Colonic mucosa (tissue), 4 donors: ENCODE measurements around the gene CDH2. TPM values are rescaled to one million over a fixed set of nuclear protein-coding genes. Genes with fewer than 3 reads are reported as not detected.

Experiments
- DNase-seq: peaks from one replicate; pipeline ENCODE4 v3.0.0-alpha.2; 2020
- H3K27ac ChIP-seq: fragments of 200-600 bp; one replicate; pipeline ENCODE4 v1.8.0; 2021
- H3K27me3 ChIP-seq: fragments of 200-600 bp; one replicate; pipeline ENCODE4 v1.8.0; 2021
- H3K36me3 ChIP-seq: fragments of 200-600 bp; one replicate; pipeline ENCODE4 v1.8.0; 2021
- H3K4me1 ChIP-seq: fragments of 200-600 bp; one replicate; pipeline ENCODE4 v1.8.0; 2021; ENCODE audit warnings: mild to moderate bottlenecking
- H3K4me3 ChIP-seq: fragments of 200-600 bp; one replicate; pipeline ENCODE4 v1.8.0; 2021
- H3K9ac ChIP-seq, 2 donors: one replicate each; pipeline ENCODE4 v1.7.0; 2013; ENCODE audit warnings: control low read depth in 2 of 2, low read depth in 2 of 2, low read length in 2 of 2
- H3K9me3 ChIP-seq: fragments of 200-600 bp; one replicate; pipeline ENCODE4 v1.8.0; 2021
- intact Hi-C: fragments of 100-400 bp; cut with DNase I; formaldehyde crosslinking; loops from one replicate; pipeline ENCODE4 v1.14.1; 2022
- total RNA-seq, 2 donors: library from RNA; stranded (reverse); fragmentation: NEBNext Ultra II Directional in 1 of 2; extraction: Animal tissue kit (Norgen Biotek cat#: 25700) in 1 of 2; gene quantifications; one replicate each; pipeline ENCODE4 v1.2.1, GENCODE V29; 2021
- TF ChIP-seq, protein P1 (sequence below): fragments of 200-600 bp; IDR thresholded peaks from one replicate; pipeline ENCODE4 v1.8.0; 2022; ENCODE audit warnings: antibody characterized with exemption, mild to moderate bottlenecking
- donor health status: healthy.
- donor health status: DM: no; HTN: no; CAD: no.
- donor health status: DM: no; HTN: no; CAD: no.

CDH2 gene
- total RNA-seq, 2 donors from 2014 or later: 0.84 to 1.4 TPM

DNA sequence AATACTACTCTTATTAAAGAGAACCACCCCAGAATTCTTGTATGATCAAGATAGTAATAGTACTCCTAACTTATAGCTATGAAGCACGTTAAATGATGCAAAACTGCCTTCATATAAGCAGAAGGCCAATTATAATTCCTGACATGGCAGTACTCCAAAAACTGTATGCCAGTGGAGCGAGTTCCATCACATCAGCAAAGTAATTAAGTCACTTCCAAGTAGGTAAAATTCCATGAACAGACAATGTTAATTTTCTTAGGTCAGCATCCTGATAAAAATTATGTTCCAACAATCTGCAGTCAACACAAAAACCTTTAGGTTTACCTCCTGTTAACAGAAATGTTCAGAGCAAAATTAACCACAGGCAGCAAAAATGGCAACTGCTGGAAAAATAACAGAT is 136.7 kb downstream of the CDH2 start:
- no peak overlapping the region for H3K27ac ChIP-seq
- TF ChIP-seq, protein P1, sequence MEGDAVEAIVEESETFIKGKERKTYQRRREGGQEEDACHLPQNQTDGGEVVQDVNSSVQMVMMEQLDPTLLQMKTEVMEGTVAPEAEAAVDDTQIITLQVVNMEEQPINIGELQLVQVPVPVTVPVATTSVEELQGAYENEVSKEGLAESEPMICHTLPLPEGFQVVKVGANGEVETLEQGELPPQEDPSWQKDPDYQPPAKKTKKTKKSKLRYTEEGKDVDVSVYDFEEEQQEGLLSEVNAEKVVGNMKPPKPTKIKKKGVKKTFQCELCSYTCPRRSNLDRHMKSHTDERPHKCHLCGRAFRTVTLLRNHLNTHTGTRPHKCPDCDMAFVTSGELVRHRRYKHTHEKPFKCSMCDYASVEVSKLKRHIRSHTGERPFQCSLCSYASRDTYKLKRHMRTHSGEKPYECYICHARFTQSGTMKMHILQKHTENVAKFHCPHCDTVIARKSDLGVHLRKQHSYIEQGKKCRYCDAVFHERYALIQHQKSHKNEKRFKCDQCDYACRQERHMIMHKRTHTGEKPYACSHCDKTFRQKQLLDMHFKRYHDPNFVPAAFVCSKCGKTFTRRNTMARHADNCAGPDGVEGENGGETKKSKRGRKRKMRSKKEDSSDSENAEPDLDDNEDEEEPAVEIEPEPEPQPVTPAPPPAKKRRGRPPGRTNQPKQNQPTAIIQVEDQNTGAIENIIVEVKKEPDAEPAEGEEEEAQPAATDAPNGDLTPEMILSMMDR: no peak
- no peak overlapping the region for H3K9ac ChIP-seq
- no peak overlapping the region for H3K4me3 ChIP-seq
- H3K9me3 ChIP-seq: no peaks in the 10 kb centered on the region
- no peak for DNase-seq
- no peaks in the 10 kb centered on the region for H3K36me3 ChIP-seq
- intact Hi-C loops: no loop called here
- no peaks in the 10 kb centered on the region for H3K27me3 ChIP-seq
- no peaks in the 10 kb centered on the region for H3K4me1 ChIP-seq

DNA sequence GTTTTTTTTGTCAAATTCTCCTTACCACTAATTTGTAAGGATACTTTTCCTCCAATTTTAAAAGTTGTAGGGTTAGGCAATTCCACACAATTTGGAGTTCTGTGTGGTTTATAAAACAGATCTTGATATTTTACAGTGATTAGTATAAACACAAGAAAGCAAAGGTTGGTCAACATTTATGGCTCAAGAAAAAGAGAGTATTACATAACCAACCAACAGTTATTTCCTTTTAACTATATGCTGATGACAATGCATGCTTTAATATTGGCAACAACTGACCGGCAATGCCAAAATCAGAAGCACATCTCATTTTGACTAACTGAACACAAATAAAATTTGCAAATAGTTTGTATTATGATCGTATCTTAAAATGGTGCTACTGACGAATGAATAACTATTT is 137.2 kb downstream of the CDH2 start:
- no peak overlapping the region for H3K9ac ChIP-seq
- H3K27ac ChIP-seq: no peak overlapping the region
- H3K4me1 ChIP-seq: no peaks in the 10 kb centered on the region
- H3K4me3 ChIP-seq: no peak overlapping the region
- intact Hi-C loops: no loop called here
- H3K36me3 ChIP-seq: no peaks in the 10 kb centered on the region
- H3K27me3 ChIP-seq: no peaks in the 10 kb centered on the region
- no peak for DNase-seq
- TF ChIP-seq, protein P1: no peak
- no peaks in the 10 kb centered on the region for H3K9me3 ChIP-seq

- no peak for DNase-seq
- no peak overlapping the region for H3K9ac ChIP-seq
- TF ChIP-seq, protein P1: no peak
- no peak overlapping the region for H3K27ac ChIP-seq
- H3K4me3 ChIP-seq: no peak overlapping the region
- H3K27me3 ChIP-seq: no peaks in the 10 kb centered on the region
- intact Hi-C loops: no loop called here
- no peaks in the 10 kb centered on the region for H3K36me3 ChIP-seq
- no peaks in the 10 kb centered on the region for H3K4me1 ChIP-seq
- no peaks in the 10 kb centered on the region for H3K9me3 ChIP-seq
Observed at GRCh38 chr18:28039078-28039477, 137.9 kb downstream of the CDH2 start.

GRCh38 chr18:28036488-28036887 is 140.4 kb downstream of the CDH2 start:
- TF ChIP-seq, protein P1: no peak
- DNase-seq: no peak
- H3K27ac ChIP-seq: no peak overlapping the region

DNA sequence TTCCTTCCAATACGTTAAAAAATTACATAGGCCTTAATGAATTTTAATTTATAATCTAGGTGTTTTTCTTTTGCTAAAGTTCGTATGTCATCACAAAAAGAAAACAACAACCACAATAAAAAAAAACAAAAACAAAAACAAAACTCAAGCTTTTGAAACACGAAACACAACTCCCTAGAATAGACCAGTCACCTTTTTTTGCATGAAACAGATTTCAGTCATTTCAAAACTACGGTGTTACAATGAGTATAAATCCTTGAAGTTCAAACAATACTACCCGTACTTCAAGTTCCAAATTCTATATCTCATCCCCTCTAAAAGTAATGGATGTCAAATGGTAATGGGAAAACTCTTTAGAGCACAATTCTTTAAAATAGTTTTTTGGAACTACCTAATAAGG is 142.4 kb downstream of the CDH2 start:
- H3K27ac ChIP-seq: no peak overlapping the region
- H3K9ac ChIP-seq: no peak overlapping the region
- no peaks in the 10 kb centered on the region for H3K36me3 ChIP-seq
- no peak for DNase-seq
- TF ChIP-seq, protein P1: no peak
- no peaks in the 10 kb centered on the region for H3K27me3 ChIP-seq
- H3K9me3 ChIP-seq: no peaks in the 10 kb centered on the region
- intact Hi-C loops: no loop called here
- H3K4me1 ChIP-seq: no peaks in the 10 kb centered on the region
- no peak overlapping the region for H3K4me3 ChIP-seq

More at GRCh38 chr18:28036488-28036887, 140.4 kb downstream of the CDH2 start:
- no peaks in the 10 kb centered on the region for H3K27me3 ChIP-seq
- H3K9ac ChIP-seq: no peak overlapping the region
- H3K36me3 ChIP-seq: no peaks in the 10 kb centered on the region
- intact Hi-C loops: no loop called here
- H3K4me3 ChIP-seq: no peak overlapping the region
- no peaks in the 10 kb centered on the region for H3K4me1 ChIP-seq
- no peaks in the 10 kb centered on the region for H3K9me3 ChIP-seq

GRCh38 chr18:28032177-28032576 is 144.8 kb downstream of the CDH2 start:
- intact Hi-C loops: no loop called here

More at GRCh38 chr18:28032177-28032576, 144.8 kb downstream of the CDH2 start:
- no peak for DNase-seq
- Histone ChIP-seq H3K9ac (no peak overlapping the region), H3K27me3 (no peaks in the 10 kb centered on the region), H3K4me1 (no peaks in the 10 kb centered on the region), H3K9me3 (no peaks in the 10 kb centered on the region), H3K4me3 (no peak overlapping the region), H3K36me3 (no peaks in the 10 kb centered on the region), H3K27ac (no peak overlapping the region)
- TF ChIP-seq, protein P1: no peak
